OCI-LY1 (cell line): Measurements from ENCODE around the gene ITGA6.

Experiments used
- CTCF ChIP-seq: fragments of 200-600 bp; sonication (generic), shearing (Covaris generic); IDR thresholded peaks from 2 replicates; pipeline ENCODE4 v1.5.1; 2017; ENCODE audit warnings: mild to moderate bottlenecking, antibody characterized with exemption, low read length, moderate library complexity, mixed read lengths
- EZH2 ChIP-seq: fragments of 200-600 bp; sonication (generic), shearing (Covaris generic); IDR thresholded peaks from 2 replicates; pipeline ENCODE4 v1.8.0; 2017; ENCODE audit warnings: borderline replicate concordance, mixed run types, mild to moderate bottlenecking, antibody characterized with exemption, low read length, moderate library complexity, mixed read lengths

DNA sequence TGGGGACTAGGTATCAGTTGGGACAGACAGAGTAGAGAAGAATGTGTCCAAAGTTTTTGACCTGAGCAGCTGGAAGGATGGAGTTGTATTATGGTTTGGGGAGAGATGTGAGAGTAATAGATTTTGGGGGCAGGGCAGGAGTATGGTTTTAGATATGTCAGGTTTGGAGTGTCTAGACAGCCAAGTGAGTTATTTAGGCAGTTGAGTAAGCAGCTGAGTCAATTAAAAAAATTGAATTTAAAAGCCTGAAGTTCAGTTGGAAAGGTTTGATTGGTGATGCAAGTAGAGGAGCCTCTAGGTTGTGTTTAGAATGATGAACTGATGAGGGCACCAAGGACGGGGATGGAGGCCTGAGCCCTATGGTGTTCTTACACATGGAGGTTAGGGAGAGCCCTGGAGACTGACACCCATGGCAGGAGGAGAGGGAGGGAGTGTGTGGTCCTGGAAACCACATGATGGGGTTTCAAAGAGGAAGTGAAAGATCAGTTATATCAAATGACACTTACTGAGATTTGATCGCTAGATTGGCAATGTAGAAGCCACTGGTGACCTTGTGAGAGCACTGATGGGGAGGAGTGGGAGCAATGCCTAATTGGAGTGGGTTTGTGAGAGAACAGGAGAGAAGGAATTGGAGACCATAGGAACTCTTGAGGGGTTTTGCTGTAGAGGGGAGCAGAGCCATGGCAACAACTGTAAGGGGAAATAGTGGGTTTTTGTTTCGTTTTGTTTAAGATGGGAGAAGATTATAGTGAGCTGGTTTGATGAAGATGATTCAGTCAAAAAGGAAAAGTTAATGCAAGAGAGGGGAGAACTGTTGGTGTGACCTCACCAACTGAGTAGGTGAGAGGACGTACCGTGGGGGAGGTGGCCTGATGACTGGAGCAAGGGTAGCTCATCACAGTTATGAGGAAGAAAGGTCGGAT is 10.3 kb downstream of the ITGA6 start:
- TF ChIP-seq CTCF, result no peak
- TF ChIP-seq EZH2, result no peak
